Gastrocnemius medialis (tissue), 4 donors: Measurements from ENCODE around the gene FLII.

ENCODE experiments used
- POLR2A ChIP-seq, 2 donors: fragments of 450-650 bp; IDR thresholded peaks; one replicate each; pipeline ENCODE4 v1.6.1; 2017; ENCODE audit warnings: antibody characterized with exemption in 2 of 2, mild to moderate bottlenecking in 2 of 2, moderate library complexity in 2 of 2
- TF ChIP-seq, protein P1 (sequence below), 5 experiments: fragments of 450-650 bp in 3 of 5; fragments of 200-600 bp in 2 of 5; sonication (generic) in 2 of 5; IDR thresholded peaks in 4 of 5; conservative IDR thresholded peaks in 1 of 5; 1 replicate in 4 of 5; 2 replicates in 1 of 5; pipeline ENCODE4 v1.5.1; 2016 to 2019; ENCODE audit warnings: antibody characterized with exemption in 5 of 5, mild to moderate bottlenecking in 3 of 5, moderate library complexity in 3 of 5

DNA sequence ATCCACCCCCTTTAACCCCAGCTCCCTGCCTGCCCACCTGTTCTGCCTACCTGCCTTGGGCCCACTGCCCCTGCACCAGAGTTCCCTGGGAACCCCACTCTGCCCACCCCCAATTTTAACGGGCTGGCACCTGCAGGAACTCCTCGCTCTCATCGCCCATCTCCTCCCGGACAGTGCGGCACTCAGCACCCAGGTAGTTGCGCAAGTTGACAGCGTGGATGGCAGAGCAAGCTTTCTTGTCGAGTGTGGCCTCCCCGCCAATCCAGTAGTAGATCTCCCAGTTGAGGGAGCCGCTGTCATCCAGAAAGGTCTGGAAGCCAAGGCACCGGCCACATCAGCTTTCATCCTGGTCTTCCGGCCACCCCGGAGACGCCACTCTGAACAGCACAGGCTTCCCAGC is 7.8 kb downstream of the FLII start:
- TF ChIP-seq, protein P1, sequence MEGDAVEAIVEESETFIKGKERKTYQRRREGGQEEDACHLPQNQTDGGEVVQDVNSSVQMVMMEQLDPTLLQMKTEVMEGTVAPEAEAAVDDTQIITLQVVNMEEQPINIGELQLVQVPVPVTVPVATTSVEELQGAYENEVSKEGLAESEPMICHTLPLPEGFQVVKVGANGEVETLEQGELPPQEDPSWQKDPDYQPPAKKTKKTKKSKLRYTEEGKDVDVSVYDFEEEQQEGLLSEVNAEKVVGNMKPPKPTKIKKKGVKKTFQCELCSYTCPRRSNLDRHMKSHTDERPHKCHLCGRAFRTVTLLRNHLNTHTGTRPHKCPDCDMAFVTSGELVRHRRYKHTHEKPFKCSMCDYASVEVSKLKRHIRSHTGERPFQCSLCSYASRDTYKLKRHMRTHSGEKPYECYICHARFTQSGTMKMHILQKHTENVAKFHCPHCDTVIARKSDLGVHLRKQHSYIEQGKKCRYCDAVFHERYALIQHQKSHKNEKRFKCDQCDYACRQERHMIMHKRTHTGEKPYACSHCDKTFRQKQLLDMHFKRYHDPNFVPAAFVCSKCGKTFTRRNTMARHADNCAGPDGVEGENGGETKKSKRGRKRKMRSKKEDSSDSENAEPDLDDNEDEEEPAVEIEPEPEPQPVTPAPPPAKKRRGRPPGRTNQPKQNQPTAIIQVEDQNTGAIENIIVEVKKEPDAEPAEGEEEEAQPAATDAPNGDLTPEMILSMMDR (IDR thresholded peaks at IDR 0.05 in 4 of 5, conservative IDR thresholded peaks at IDR 0.05 in 1 of 5) = no peak
- no peak for TF ChIP-seq POLR2A (IDR thresholded peaks at IDR 0.05)
